KMS-11 (cell line): ENCODE results near the gene SMPD1.

Experiments used
- H2AFZ ChIP-seq: fragments of 200-600 bp; sonication (generic); 2 replicates; pipeline ENCODE4 v1.6.1; 2016; ENCODE audit warnings: antibody characterized with exemption, mixed run types, low read depth
- H3K27ac ChIP-seq: fragments of 200-600 bp; sonication (generic); 2 replicates; pipeline ENCODE4 v1.6.1; 2016; ENCODE audit warnings: mild to moderate bottlenecking, mixed run types
- H3K27me3 ChIP-seq: fragments of 200-600 bp; sonication (generic); 2 replicates; pipeline ENCODE4 v1.6.1; 2017; ENCODE audit warnings: mild to moderate bottlenecking, low read depth, mixed run types, moderate library complexity; ENCODE audit not compliant: insufficient read depth
- H3K36me3 ChIP-seq: fragments of 200-600 bp; sonication (generic); 2 replicates; pipeline ENCODE4 v1.6.1; 2017; ENCODE audit warnings: mild to moderate bottlenecking, mixed run types; ENCODE audit not compliant: insufficient read depth
- H3K4me1 ChIP-seq: fragments of 200-600 bp; sonication (generic); 2 replicates; pipeline ENCODE4 v1.6.1; 2016; ENCODE audit warnings: mild to moderate bottlenecking, low read depth, mixed run types; ENCODE audit not compliant: poor library complexity, severe bottlenecking
- H3K4me2 ChIP-seq: fragments of 200-600 bp; sonication (generic); 2 replicates; pipeline ENCODE4 v1.7.0; 2016; ENCODE audit warnings: mild to moderate bottlenecking, mixed run types
- H3K4me3 ChIP-seq: fragments of 200-600 bp; sonication (generic); IDR thresholded peaks from 2 replicates; pipeline ENCODE4 v1.6.1; 2017; ENCODE audit warnings: low read depth, low read length, mixed read lengths; ENCODE audit not compliant: insufficient read depth
- H3K79me2 ChIP-seq: fragments of 200-600 bp; sonication (generic); 2 replicates; pipeline ENCODE4 v1.6.1; 2016; ENCODE audit warnings: low read depth, mixed run types; ENCODE audit not compliant: insufficient read depth
- H3K9ac ChIP-seq: fragments of 200-600 bp; sonication (generic); 2 replicates; pipeline ENCODE4 v1.6.1; 2016; ENCODE audit warnings: mild to moderate bottlenecking, mixed run types
- H4K20me1 ChIP-seq: fragments of 200-600 bp; sonication (generic); 2 replicates; pipeline ENCODE4 v1.6.1; 2016; ENCODE audit warnings: mild to moderate bottlenecking, mixed run types; ENCODE audit not compliant: insufficient read depth
- CTCF ChIP-seq: fragments of 200-600 bp; sonication (generic); conservative IDR thresholded peaks from 2 replicates; pipeline ENCODE4 v1.6.1; 2017; ENCODE audit warnings: low read depth, mild to moderate bottlenecking, antibody characterized with exemption, low read length, moderate library complexity, mixed read lengths

The SMPD1 gene

GRCh38 chr11:6357222-6357621 is 33.1 kb upstream of the SMPD1 start:
- Histone ChIP-seq H3K36me3 (no peaks in the 10 kb centered on the region), H3K4me1 (no peaks in the 10 kb centered on the region), H3K9ac (no peak overlapping the region), H3K27me3 (no peaks in the 10 kb centered on the region), H3K79me2 (no peaks in the 10 kb centered on the region), H2AFZ (no peak overlapping the region), H3K4me2 (no peak overlapping the region), H3K27ac (no peak overlapping the region), H3K4me3 (no peak overlapping the region), H4K20me1 (no peaks in the 10 kb centered on the region)
- TF ChIP-seq CTCF: no peak

GRCh38 chr11:6360183-6360582 is 30.1 kb upstream of the SMPD1 start:
- Histone ChIP-seq H3K27me3 (no peaks in the 10 kb centered on the region), H3K27ac (no peak overlapping the region), H2AFZ (no peak overlapping the region), H4K20me1 (no peaks in the 10 kb centered on the region), H3K4me2 (no peak overlapping the region), H3K4me3 (no peak overlapping the region), H3K9ac (no peak overlapping the region), H3K36me3 (no peaks in the 10 kb centered on the region), H3K4me1 (no peaks in the 10 kb centered on the region), H3K79me2 (no peaks in the 10 kb centered on the region)
- TF ChIP-seq CTCF: no peak

- Histone ChIP-seq H3K9ac (no peak overlapping the region), H3K4me3 (no peak overlapping the region), H3K4me2 (no peak overlapping the region), H3K36me3 (no peaks in the 10 kb centered on the region), H4K20me1 (no peaks in the 10 kb centered on the region), H3K27ac (no peak overlapping the region), H3K27me3 (no peaks in the 10 kb centered on the region), H2AFZ (no peak overlapping the region), H3K79me2 (no peaks in the 10 kb centered on the region), H3K4me1 (no peaks in the 10 kb centered on the region)
- TF ChIP-seq CTCF: no peak
These were observed 27.9 kb upstream of the SMPD1 start for GRCh38 chr11:6362185-6362872.

- Histone ChIP-seq H4K20me1 (no peaks in the 10 kb centered on the region), H3K4me2 (no peak overlapping the region), H3K4me3 (no peak overlapping the region), H3K9ac (no peak overlapping the region), H3K4me1 (no peaks in the 10 kb centered on the region), H2AFZ (no peak overlapping the region), H3K27ac (no peak overlapping the region), H3K36me3 (no peaks in the 10 kb centered on the region), H3K27me3 (no peaks in the 10 kb centered on the region), H3K79me2 (no peaks in the 10 kb centered on the region)
- TF ChIP-seq CTCF: peak; percentile 73
These were observed 27.2 kb upstream of the SMPD1 start for GRCh38 chr11:6362873-6363678.
